ENCODE measurements around the gene AKNAD1.

GRCh38 chr1:108852221-108852975 lies 4.5 kb downstream of the AKNAD1 start:
- TF ChIP-seq EP300 (IDR thresholded peaks at IDR 0.05) = no peak
- TF ChIP-seq POLR2AphosphoS5 (IDR thresholded peaks at IDR 0.05) = no peak
- TF ChIP-seq, protein P1, sequence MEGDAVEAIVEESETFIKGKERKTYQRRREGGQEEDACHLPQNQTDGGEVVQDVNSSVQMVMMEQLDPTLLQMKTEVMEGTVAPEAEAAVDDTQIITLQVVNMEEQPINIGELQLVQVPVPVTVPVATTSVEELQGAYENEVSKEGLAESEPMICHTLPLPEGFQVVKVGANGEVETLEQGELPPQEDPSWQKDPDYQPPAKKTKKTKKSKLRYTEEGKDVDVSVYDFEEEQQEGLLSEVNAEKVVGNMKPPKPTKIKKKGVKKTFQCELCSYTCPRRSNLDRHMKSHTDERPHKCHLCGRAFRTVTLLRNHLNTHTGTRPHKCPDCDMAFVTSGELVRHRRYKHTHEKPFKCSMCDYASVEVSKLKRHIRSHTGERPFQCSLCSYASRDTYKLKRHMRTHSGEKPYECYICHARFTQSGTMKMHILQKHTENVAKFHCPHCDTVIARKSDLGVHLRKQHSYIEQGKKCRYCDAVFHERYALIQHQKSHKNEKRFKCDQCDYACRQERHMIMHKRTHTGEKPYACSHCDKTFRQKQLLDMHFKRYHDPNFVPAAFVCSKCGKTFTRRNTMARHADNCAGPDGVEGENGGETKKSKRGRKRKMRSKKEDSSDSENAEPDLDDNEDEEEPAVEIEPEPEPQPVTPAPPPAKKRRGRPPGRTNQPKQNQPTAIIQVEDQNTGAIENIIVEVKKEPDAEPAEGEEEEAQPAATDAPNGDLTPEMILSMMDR (IDR thresholded peaks at IDR 0.05) = no peak
- TF ChIP-seq POLR2A (IDR thresholded peaks at IDR 0.05) = no peak

Data from sigmoid colon (tissue), 4 donors.